ENCODE data around the gene RTBDN.

The RTBDN gene

GRCh38 chr19:12859546-12859945, 25.2 kb upstream of the RTBDN start:
- no peak overlapping the region for H2AFZ ChIP-seq (ENCODE audit: low read depth, low read length)
- no peaks in the 10 kb centered on the region for H3K4me1 ChIP-seq (ENCODE audit: insufficient read depth, low read length)
- no peak overlapping the region for H3K4me3 ChIP-seq (ENCODE audit: low read depth in 1 of 2, low read length in 2 of 2)
- DNase-seq (no peak), ATAC-seq (ENCODE audit: insufficient read depth, low read depth) (no peak)
- H4K20me1 ChIP-seq (ENCODE audit: insufficient read depth, low read length), result no peaks in the 10 kb centered on the region
- no peak overlapping the region for H3K27ac ChIP-seq (ENCODE audit: low read length)
- H3K36me3 ChIP-seq (ENCODE audit: insufficient read depth, low read length), result peaks cover 12% of the 10 kb centered on the region
- no peaks in the 10 kb centered on the region for H3K9me3 ChIP-seq (ENCODE audit: insufficient read depth, low read length, severe bottlenecking)
- H3K4me2 ChIP-seq (ENCODE audit: insufficient read depth, low read length), result no peak overlapping the region
- no peak overlapping the region for H3K9ac ChIP-seq (ENCODE audit: low read depth, low read length)
- no peaks in the 10 kb centered on the region for H3K27me3 ChIP-seq (ENCODE audit: insufficient read depth, low read length, poor library complexity)
- no peaks in the 10 kb centered on the region for H3K79me2 ChIP-seq (ENCODE audit: insufficient read depth, low read length)
- no peak for TF ChIP-seq EZH2 (IDR thresholded peaks at IDR 0.05; ENCODE audit: borderline replicate concordance, low read depth, low read length, severe bottlenecking)
- no peak for TF ChIP-seq CTCF (IDR thresholded peaks at IDR 0.05; ENCODE audit: borderline replicate concordance, extremely low read depth, low read length, poor library complexity, severe bottlenecking)

GRCh38 chr19:12858041-12858928, 23.9 kb upstream of the RTBDN start:
- Histone ChIP-seq H3K4me1 (ENCODE audit: insufficient read depth, low read length) (no peaks in the 10 kb centered on the region), H3K9me3 (ENCODE audit: insufficient read depth, low read length, severe bottlenecking) (no peaks in the 10 kb centered on the region), H4K20me1 (ENCODE audit: insufficient read depth, low read length) (no peaks in the 10 kb centered on the region), H2AFZ (ENCODE audit: low read depth, low read length) (no peak overlapping the region), H3K9ac (ENCODE audit: low read depth, low read length) (no peak overlapping the region), H3K27me3 (ENCODE audit: insufficient read depth, low read length, poor library complexity) (no peaks in the 10 kb centered on the region), H3K36me3 (ENCODE audit: insufficient read depth, low read length) (peaks cover 16% of the 10 kb centered on the region), H3K79me2 (ENCODE audit: insufficient read depth, low read length) (no peaks in the 10 kb centered on the region), H3K4me2 (ENCODE audit: insufficient read depth, low read length) (no peak overlapping the region), H3K4me3 (ENCODE audit: low read depth in 1 of 2, low read length in 2 of 2) (no peak overlapping the region), H3K27ac (ENCODE audit: low read length) (no peak overlapping the region)
- no peak for DNase-seq
- no peak for TF ChIP-seq EZH2 (IDR thresholded peaks at IDR 0.05; ENCODE audit: borderline replicate concordance, low read depth, low read length, severe bottlenecking)
- no peak for TF ChIP-seq CTCF (IDR thresholded peaks at IDR 0.05; ENCODE audit: borderline replicate concordance, extremely low read depth, low read length, poor library complexity, severe bottlenecking)
- ATAC-seq (ENCODE audit: insufficient read depth, low read depth), result no peak

- DNase-seq, result no peak
- H3K9me3 ChIP-seq (ENCODE audit: insufficient read depth, low read length, severe bottlenecking), result no peaks in the 10 kb centered on the region
- no peak overlapping the region for H2AFZ ChIP-seq (ENCODE audit: low read depth, low read length)
- no peak overlapping the region for H3K4me3 ChIP-seq (ENCODE audit: low read depth in 1 of 2, low read length in 2 of 2)
- no peak for ATAC-seq (ENCODE audit: insufficient read depth, low read depth)
- H3K79me2 ChIP-seq (ENCODE audit: insufficient read depth, low read length), result no peaks in the 10 kb centered on the region
- no peak overlapping the region for H3K9ac ChIP-seq (ENCODE audit: low read depth, low read length)
- no peak for TF ChIP-seq EZH2 (IDR thresholded peaks at IDR 0.05; ENCODE audit: borderline replicate concordance, low read depth, low read length, severe bottlenecking)
- H3K4me2 ChIP-seq (ENCODE audit: insufficient read depth, low read length), result no peak overlapping the region
- H4K20me1 ChIP-seq (ENCODE audit: insufficient read depth, low read length), result no peaks in the 10 kb centered on the region
- H3K27ac ChIP-seq (ENCODE audit: low read length), result no peak overlapping the region
- no peaks in the 10 kb centered on the region for H3K4me1 ChIP-seq (ENCODE audit: insufficient read depth, low read length)
- no peaks in the 10 kb centered on the region for H3K27me3 ChIP-seq (ENCODE audit: insufficient read depth, low read length, poor library complexity)
- H3K36me3 ChIP-seq (ENCODE audit: insufficient read depth, low read length), result peaks cover 25% of the 10 kb centered on the region
These were observed 22.3 kb upstream of the RTBDN start for GRCh38 chr19:12856653-12857052.

All from DND-41 (cell line).